SH-SY5Y (cell line): ENCODE measurements around the gene CREG2.

Experiments
- GATA2 ChIP-seq: IDR thresholded peaks from 2 replicates; pipeline ENCODE4 v1.6.1; 2011; ENCODE audit warnings: mild to moderate bottlenecking, low read depth, low read length
- GATA3 ChIP-seq: IDR thresholded peaks from 2 replicates; pipeline ENCODE4 v1.6.1; 2011; ENCODE audit warnings: low read depth, mild to moderate bottlenecking, low read length, moderate library complexity

CREG2 gene

DNA sequence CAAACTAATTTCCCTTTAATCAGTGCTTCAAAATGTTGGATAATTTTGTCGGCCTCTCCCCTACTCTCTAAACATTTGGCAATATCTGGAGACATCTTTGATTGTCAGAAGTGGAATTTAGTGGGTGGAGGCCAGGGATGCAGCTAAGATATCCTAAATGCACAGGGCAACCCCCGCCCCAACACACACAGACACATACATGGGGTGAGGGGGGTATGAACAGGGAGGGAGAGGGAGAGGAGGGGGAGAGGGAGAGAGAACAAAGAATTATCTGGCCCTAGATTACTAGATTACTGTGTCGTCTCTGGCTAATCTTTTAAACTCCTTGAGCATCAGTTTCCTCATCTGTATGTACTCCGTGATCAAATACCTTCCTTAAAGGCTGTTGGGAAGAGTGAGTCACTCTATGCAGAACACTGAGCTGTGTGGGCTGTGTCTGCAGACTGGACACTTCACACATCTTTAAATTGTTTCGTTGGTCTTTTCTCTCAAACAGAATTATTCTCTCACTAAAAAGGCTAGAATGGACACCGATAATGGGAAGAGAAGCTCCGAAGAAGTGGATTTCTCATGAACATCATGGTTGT, 81.7 kb downstream of the CREG2 start:
- TF ChIP-seq GATA2 (no peak), GATA3 (no peak)

DNA sequence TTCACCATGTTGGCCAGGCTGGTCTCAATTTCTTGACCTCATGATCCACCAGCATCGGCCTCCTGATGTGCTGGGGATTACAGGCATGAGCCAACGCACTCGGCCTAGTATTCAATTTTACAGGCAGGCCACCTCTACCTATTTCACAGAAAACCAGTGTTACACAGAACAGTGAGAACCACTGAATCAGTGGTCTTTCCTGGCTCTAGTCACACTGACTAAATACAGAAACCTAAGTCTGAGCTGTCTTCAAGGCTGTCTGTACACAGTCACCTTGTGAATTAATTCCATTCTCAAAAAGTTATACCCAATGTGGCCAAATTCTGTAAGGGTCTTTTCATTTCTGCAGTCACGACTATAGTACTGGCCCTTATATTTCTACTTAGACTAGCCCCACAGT, 82.3 kb downstream of the CREG2 start:
- TF ChIP-seq GATA2 (no peak), GATA3 (no peak)

DNA sequence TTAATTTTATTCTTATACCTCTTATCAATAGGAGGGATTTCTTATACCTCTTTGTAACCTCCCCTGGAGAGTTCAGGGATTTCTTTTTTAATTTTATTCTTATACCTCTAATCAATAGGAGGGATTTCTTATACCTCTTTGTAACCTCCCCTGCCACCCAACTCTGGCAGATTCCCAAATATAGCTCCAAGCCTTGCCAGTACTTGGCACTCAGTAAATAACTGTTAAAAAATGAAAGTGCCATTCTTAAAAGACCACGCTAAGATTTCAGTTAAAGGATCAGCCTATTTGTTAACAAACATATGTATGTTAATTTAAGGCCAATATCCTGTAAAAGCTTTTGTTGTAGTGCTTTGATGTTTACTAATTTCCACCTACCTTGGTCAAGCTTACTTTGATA, 83.6 kb downstream of the CREG2 start:
- TF ChIP-seq GATA3 (no peak), GATA2 (no peak)

DNA sequence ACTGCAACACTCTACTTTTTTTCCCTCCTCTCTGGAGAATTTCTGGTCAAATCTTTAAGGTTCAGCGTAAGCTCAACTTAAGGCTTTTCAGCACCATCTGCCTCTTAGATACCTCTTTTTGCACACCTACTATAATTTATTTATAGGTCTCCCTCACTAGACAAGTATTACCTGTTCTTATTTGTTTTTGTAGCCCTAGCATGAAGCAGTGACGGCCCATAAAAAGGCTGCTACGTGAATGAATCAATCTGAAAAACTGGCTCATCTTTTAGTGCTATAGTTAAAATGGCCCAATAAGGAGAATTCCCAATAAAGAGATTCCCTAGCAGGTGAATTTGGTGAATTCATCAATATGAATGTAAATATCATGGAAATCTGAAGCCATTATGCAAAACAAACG, 85.3 kb downstream of the CREG2 start:
- TF ChIP-seq GATA3 (no peak), GATA2 (no peak)

DNA sequence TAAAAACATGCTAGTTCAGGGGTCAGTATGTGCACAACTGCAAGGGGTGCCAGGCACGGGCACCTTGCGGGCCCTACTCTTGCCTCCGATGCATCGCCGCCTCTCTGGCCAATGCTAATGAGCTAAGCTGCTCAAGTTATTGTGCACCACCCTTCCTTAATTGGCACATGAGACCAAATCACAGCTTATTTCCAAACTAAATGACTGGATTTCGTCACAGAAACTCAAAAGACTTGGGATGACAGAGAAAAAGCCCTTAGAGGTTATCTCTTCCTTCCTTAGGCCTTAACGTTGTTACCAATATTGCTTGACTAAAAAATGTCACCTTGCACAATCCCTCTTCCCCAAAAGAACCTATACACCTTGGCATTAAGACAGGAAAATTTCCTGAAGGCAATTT, 86.5 kb downstream of the CREG2 start:
- TF ChIP-seq GATA2 (no peak), GATA3 (no peak)

DNA sequence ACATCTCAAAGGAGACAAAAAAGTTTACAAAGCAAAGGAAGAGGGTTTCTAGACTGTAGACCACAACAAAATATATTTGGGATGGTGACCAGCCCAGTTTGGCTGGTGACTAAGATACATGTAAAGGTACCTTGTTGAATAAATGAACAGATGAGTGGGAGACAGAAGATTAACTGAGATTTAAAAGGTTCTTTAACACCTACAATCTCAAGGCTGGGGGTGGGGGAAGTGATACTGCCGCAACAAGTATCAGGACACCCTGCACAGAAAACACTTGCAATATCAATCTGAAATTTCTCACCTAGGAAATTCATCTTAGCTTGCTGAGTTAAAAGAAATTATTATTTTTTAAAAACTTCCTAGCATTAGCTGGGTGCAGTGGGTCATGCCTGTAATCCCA, 87.1 kb downstream of the CREG2 start:
- no peak for TF ChIP-seq GATA2
- no peak for TF ChIP-seq GATA3

DNA sequence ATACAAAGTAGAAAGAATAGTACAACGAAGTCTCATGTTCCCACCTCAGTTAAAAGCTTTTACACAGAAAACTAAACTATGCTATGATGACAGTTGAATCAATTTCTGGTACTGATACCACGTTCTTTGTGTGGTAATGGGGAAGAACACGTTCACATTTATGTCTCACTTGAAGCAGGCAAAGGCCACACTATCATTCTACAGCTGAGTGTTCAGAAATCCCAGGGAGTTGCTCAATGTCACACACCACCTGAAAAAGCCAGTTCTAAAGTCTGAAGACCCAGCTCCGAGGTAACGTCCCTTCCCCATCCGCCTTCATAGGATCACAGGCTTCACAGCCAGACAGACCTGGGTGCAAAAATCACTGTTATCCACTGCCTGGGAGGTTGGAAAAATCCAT, 87.7 kb downstream of the CREG2 start:
- TF ChIP-seq GATA2 (no peak), GATA3 (no peak)

DNA sequence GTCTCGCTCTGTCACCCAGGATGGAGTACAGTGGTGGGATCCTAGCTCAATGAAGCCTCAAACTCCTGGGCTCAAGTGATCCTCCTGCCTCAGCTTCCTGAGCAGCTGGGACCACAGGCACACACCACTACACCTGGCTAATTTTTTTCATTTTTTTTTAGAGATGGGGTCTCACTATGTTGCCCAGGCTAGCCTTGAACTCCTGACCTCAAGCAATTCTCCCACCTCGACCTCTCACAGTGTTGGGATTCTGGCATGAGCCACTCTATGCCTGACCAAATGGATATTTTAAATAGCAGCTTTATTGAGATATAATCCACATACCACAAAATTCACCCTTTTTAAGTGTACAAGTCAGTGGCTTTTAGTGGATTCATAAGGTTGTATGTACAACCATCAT, 89.9 kb downstream of the CREG2 start:
- TF ChIP-seq GATA2 (no peak), GATA3 (no peak)

DNA sequence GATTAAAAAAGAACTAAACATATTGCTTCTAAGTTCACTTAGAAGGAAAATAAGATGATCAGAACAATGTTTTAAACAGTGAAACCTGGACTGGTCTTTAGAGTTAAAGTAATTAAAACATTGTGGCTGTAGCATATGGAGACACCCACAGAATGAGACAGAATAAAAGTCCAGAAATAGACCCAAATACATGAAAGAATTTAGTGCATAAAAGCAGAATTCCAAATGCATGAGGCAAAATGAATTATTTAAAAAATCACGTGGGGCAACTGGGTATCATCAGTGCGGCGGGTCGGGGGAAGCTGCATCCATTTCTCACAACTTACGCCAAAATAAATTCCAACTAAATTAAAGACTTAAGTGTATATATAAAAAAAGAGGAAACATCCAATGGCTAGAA, 90.9 kb downstream of the CREG2 start:
- TF ChIP-seq GATA2 (no peak), GATA3 (no peak)

DNA sequence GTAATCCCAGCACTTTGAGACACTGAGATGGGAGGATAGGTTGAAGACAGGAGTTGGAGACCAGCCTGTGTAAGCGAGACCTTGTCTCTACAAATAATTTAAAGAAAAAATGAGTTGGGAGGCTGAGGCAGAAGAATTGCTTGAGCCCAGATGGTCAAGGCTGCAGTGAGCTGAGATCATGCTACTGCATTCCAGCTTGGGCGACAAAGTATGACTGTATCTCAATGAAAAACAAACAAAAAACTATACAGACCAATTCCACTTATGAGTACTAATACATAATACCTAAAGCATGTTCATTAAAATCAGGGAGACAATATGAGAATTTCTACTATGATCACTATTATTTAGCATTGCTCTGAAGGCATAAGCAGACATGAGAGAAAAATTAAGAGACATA, 91.4 kb downstream of the CREG2 start:
- no peak for TF ChIP-seq GATA3
- TF ChIP-seq GATA2 = no peak
